Activated CD8-positive, alpha-beta memory T cell treated with anti-CD3 and anti-CD28 coated beads, Interleukin-2, amount 50 U/mL, for 1 hour (primary cell): Measurements from ENCODE around the gene NACC2.
A peak's percentile ranks its signal among the peaks of the same experiment; 100 is the strongest.
"Not testable (repeated sequence)": the region's sequence is repeated elsewhere in the genome, so short reads cannot be mapped to it uniquely, and the experiment has no call there.

ENCODE experiments used
- DNase-seq: peaks from one replicate; pipeline ENCODE4 v3.0.0-alpha.2; 2020; ENCODE audit errors: extremely low read depth

NACC2 gene

GRCh38 chr9:136110082-136111061 is 15.3 kb upstream of the NACC2 start:
- DNase-seq = no peak

- peak; percentile 66 for DNase-seq
These were observed 14.4 kb upstream of the NACC2 start for GRCh38 chr9:136109351-136110081.

- no peak for DNase-seq
These were observed 13.7 kb upstream of the NACC2 start for GRCh38 chr9:136108648-136109266.

- no peak for DNase-seq
These were observed 13.0 kb upstream of the NACC2 start for GRCh38 chr9:136107953-136108647.

GRCh38 chr9:136107155-136107952 is 12.3 kb upstream of the NACC2 start:
- no peak for DNase-seq

GRCh38 chr9:136105398-136106135 is 10.5 kb upstream of the NACC2 start:
- no peak for DNase-seq

- DNase-seq = no peak
These were observed 9.8 kb upstream of the NACC2 start for GRCh38 chr9:136104916-136105315.

GRCh38 chr9:136104488-136104800 is 9.4 kb upstream of the NACC2 start:
- no peak for DNase-seq

- DNase-seq = no peak
These were observed 8.8 kb upstream of the NACC2 start for GRCh38 chr9:136103651-136104487.

GRCh38 chr9:136101615-136102074 is 6.6 kb upstream of the NACC2 start:
- not testable (repeated sequence) for DNase-seq

- no peak for DNase-seq
These were observed 5.9 kb upstream of the NACC2 start for GRCh38 chr9:136100700-136101614.

GRCh38 chr9:136099542-136099941 is 4.5 kb upstream of the NACC2 start:
- no peak for DNase-seq

GRCh38 chr9:136098844-136099243 is 3.8 kb upstream of the NACC2 start:
- no peak for DNase-seq

- DNase-seq = no peak
These were observed 3.1 kb upstream of the NACC2 start for GRCh38 chr9:136098210-136098609.

- no peak for DNase-seq
These were observed 1.5 kb upstream of the NACC2 start for GRCh38 chr9:136096505-136097001.

GRCh38 chr9:136093995-136094881 is 851 bp downstream of the NACC2 start:
- no peak for DNase-seq
